Stimulated activated CD8-positive, alpha-beta memory T cell treated with anti-CD3 and anti-CD28 coated beads, Interleukin-15, amount 100 ng/mL, for 1 hour (primary cell): ENCODE measurements around the gene CYB5D1.

Experiments used
- DNase-seq: peaks from one replicate; pipeline ENCODE4 v3.0.0-alpha.2; 2020; ENCODE audit warnings: low read depth

Gene CYB5D1

GRCh38 chr17:7833795-7834541 lies 23.8 kb upstream of the CYB5D1 start, which contains the start of gene KDM6B:
Gene KDM6B (plus strand): TSS chr17:7834217. CDS start chr17:7845555, 11,338 bp downstream.
- peak; percentile 75 for DNase-seq

GRCh38 chr17:7834542-7834956 lies 23.3 kb upstream of the CYB5D1 start:
- DNase-seq: no peak

- DNase-seq: peak; percentile 60
Measured at GRCh38 chr17:7834957-7835813, 22.6 kb upstream of the CYB5D1 start.

GRCh38 chr17:7835814-7836595 lies 21.8 kb upstream of the CYB5D1 start:
- DNase-seq: no peak

- DNase-seq: no peak
Measured at GRCh38 chr17:7836596-7837407, 21.0 kb upstream of the CYB5D1 start.

- no peak for DNase-seq
Measured at GRCh38 chr17:7837408-7838088, 20.3 kb upstream of the CYB5D1 start.

- no peak for DNase-seq
Measured at GRCh38 chr17:7838090-7839075, 19.4 kb upstream of the CYB5D1 start.

GRCh38 chr17:7839190-7839875 lies 18.5 kb upstream of the CYB5D1 start:
- DNase-seq: no peak

GRCh38 chr17:7839876-7840261 lies 17.9 kb upstream of the CYB5D1 start:
- no peak for DNase-seq

- no peak for DNase-seq
Measured at GRCh38 chr17:7840441-7840840, 17.4 kb upstream of the CYB5D1 start.

- DNase-seq: no peak
Measured at GRCh38 chr17:7840875-7841274, 16.9 kb upstream of the CYB5D1 start.

GRCh38 chr17:7841396-7841914 lies 16.3 kb upstream of the CYB5D1 start:
- peak; percentile 86 for DNase-seq

GRCh38 chr17:7841915-7842379 lies 15.9 kb upstream of the CYB5D1 start:
- DNase-seq: peak; percentile 69

- DNase-seq: peak; percentile 86
Measured at GRCh38 chr17:7842380-7843256, 15.2 kb upstream of the CYB5D1 start.

- DNase-seq: no peak
Measured at GRCh38 chr17:7843257-7843535, 14.6 kb upstream of the CYB5D1 start.

GRCh38 chr17:7843536-7844291 lies 14.1 kb upstream of the CYB5D1 start:
- peak; percentile 84 for DNase-seq
